Activated CD4-positive, alpha-beta T cell treated with anti-CD3 and anti-CD28 coated beads, Interleukin-2, amount 50 U/mL, for 1 hour (primary cell): ENCODE results near the gene VEZF1.

Experiments used
- DNase-seq: peaks from one replicate; pipeline ENCODE4 v3.0.0-alpha.2; 2020

Gene VEZF1

DNA sequence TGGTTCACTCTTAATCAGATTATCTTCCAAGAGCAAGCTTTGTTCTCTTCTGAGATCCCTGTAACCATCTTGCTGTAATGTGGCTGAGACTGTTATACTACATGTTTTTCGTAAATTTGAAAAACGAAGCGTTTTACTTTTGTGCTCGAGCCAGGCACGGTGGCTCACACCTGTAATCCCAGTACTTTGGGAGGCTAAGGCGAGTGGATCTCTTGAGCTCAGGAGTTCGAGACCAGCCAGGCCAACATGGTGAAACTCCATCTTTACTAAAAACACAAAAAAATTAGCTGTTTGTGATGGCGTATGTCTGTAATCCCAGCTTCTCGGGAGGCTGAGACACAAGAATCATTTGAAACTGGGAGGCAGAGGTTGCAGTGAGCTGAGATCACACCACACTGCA lies 40.7 kb downstream of the VEZF1 start:
- no peak for DNase-seq

DNA sequence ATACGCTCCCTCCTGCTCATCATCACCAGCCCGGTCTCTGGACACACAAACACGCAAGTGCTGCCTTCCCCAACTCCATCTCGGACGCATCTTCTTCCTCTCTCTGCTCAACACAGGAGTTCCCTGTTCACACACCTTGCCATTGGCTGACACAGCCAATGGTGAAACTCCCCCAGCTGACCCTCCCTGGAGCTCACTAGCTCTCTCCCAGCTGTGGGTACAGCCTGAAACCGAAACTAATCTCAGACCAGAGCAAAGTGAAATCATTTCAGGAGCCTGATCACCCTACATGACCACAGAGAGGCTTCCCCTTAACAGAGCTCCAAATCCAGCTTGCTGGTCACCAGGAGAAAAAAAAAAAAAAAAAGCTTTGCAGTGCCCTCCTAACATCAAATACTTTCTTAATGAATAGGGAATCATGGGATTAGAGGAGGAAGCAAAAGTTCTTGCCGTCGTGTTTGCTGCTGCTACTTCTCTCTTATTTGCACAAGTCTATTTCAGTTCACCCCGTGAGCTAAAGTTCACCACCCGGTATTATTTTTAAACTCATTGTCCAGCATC lies 41.2 kb downstream of the VEZF1 start:
- peak; percentile 4 for DNase-seq

GRCh38 chr17:57945996-57946797 lies 41.9 kb downstream of the VEZF1 start:
- DNase-seq = no peak

- DNase-seq = no peak
Measured at GRCh38 chr17:57944908-57945307, 43.1 kb downstream of the VEZF1 start.

DNA sequence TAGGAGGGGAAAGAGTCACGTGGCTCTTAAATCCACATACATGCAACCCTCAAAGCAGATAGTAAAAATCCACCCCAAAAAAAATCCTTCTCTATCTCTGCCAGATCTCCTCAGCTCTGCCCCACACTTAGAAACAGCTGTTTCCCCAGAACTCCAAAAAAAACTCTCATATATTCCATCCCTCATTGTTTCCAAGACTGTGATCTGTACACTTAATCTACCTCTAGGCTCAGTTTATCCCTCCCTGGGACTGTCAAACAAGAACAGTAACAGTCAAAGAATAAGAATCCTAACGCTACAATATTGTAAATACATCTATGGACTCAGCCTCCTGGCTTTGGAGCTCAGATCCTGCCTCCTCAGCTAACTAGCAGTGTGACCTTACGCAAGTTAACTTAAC lies 44.4 kb downstream of the VEZF1 start:
- no peak for DNase-seq

GRCh38 chr17:57943140-57943539 lies 44.9 kb downstream of the VEZF1 start:
- DNase-seq = no peak

- no peak for DNase-seq
Measured at GRCh38 chr17:57941384-57942370, 46.4 kb downstream of the VEZF1 start.

DNA sequence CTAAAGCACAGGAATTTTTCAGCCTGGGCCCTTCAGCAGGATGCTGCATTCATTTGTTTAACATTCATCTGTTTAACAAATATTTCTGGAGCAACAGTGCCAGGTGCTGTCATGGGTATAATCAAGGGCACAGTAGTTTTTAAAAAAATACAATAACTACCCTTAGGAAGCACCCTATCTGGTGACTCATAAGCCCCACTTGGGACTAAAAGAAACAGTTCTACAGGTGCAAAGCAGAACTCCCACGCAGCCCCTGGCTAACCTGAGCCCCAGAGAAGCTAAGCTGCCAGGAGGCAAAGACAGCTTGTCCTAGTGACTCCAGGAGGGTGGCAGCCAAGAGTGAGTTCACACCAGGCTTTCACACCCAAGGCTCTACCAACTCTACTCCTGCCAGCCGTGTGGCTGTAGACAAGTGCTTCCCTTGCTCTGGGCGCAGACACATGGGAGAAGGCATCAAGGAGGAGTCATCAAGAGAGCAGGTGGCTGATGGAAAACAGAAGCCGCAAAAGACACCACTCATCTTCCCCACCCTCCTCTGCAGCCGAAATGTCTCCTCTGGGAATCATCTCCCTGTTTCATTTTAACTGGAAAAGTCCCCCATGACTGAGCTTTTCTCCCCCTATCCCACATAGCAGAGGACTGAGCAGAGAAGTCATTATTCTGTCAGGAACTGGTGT lies 47.3 kb downstream of the VEZF1 start:
- DNase-seq = no peak

- DNase-seq = no peak
Measured at GRCh38 chr17:57940231-57940630, 47.8 kb downstream of the VEZF1 start.

DNA sequence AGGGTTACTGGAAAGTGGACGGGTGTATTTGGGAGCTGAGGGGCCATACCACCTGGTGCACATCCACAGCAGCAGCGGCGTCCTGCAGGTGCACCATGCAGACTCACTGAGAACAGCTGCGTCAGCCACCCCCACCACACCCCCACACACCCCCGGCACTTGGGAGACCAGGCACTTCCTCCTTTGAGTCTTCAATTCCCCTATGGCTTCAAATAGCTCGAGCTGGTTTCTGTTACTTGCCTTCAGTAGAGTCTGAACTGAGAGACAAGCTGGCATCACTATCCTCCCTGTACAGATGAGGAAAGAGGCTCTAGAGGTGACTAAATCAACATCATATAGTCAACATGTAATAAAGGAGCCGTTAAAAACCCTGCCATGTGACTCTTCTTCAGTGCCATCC lies 48.3 kb downstream of the VEZF1 start:
- DNase-seq = no peak

DNA sequence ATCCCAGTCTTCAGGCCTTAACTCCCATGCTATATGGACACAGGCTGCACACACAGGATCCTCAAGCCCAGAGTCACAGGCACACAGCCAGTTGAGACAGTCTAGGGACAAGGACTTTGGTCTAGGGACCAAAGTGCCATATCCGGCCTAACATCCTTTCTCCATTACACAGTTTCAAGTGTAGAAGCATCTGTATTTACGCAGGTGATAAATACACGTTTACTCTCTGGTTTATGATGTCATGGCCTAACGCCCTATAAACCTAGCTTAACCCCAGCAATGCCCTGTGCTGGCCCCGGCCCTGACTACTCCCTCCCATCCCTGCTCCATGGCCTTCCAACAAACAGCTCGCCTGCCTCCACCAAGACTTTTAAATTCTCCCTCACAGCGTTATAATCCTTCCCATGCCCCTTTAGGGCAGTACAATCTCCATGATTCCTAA lies 50.0 kb downstream of the VEZF1 start:
- DNase-seq = no peak

DNA sequence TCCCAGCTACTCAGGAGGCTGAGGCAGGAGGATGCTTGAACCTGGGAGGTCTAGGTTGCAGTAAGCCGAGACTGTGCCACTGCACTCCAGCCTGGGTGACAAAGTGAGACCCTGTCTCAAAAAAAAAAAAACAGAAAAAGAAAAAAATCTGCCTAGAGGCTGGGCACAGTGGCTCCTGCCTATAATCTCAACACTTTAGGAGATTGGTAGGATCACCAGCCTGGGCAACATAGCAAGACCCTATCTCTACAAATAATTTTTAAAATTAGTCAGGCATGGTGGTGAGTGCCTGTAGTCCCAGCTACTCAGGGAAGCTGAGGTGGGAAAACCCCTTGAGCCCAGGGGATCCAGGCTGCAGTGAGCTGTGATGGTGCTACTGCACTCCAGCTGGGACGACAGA lies 50.6 kb downstream of the VEZF1 start:
- no peak for DNase-seq

- DNase-seq = no peak
Measured at GRCh38 chr17:57935833-57936807, 51.9 kb downstream of the VEZF1 start.

GRCh38 chr17:57931488-57932137 lies 56.4 kb downstream of the VEZF1 start:
- no peak for DNase-seq

- no peak for DNase-seq
Measured at GRCh38 chr17:57930239-57930638, 57.8 kb downstream of the VEZF1 start.

DNA sequence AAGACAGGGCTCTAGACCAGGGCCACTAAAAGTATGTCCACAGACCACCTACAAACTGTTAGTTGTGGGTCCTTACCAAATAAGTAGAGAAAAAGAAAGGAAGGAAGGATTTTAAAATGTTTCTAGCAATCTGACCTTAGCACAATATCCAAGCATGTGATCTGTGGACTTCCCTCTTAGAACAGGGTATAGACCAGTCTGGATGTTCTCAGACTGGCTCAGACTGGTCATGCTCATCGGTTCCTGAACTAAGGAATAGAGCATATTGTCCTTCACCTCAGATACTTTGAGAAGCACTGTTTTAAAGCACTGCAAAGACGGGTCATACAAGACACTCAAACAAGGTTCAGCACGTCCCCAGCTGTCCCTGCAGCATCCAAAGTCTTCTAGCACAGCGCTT lies 58.7 kb downstream of the VEZF1 start:
- DNase-seq = no peak

DNA sequence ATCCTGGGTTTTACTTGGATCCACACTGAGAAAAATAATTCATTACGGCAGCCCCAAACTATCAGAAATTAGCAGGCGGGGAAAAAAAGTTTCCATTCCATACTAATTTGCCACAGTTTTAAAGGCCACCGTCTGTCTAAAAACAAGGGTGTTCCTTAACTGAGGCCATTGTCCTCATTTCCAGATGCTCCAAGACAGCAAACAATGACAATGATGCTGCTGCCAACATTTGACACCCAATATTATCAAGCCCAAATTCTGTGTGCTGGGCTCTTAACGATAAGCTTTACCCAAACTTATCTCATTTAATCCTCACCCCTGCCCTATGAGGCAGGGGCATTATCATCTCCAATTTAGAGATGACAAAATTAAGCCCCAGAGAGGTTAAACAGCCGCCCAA lies 59.1 kb downstream of the VEZF1 start:
- no peak for DNase-seq

- no peak for DNase-seq
Measured at GRCh38 chr17:57927048-57927723, 60.9 kb downstream of the VEZF1 start.

DNA sequence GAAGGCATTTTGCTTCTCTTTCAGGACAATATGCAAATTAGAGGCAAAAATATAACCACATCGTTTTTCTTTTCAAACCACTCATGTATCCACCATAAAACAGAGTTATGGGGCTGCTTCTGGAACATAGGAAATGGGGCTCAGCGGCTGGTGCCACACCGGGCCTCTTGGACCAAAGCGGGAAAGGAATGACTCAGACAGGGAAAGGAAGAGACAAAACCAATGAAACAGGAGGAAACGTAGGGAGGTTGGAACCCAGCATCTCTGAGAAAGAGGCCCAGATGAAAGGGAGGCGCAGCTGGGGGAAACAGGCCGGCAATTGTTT lies 61.4 kb downstream of the VEZF1 start:
- no peak for DNase-seq

DNA sequence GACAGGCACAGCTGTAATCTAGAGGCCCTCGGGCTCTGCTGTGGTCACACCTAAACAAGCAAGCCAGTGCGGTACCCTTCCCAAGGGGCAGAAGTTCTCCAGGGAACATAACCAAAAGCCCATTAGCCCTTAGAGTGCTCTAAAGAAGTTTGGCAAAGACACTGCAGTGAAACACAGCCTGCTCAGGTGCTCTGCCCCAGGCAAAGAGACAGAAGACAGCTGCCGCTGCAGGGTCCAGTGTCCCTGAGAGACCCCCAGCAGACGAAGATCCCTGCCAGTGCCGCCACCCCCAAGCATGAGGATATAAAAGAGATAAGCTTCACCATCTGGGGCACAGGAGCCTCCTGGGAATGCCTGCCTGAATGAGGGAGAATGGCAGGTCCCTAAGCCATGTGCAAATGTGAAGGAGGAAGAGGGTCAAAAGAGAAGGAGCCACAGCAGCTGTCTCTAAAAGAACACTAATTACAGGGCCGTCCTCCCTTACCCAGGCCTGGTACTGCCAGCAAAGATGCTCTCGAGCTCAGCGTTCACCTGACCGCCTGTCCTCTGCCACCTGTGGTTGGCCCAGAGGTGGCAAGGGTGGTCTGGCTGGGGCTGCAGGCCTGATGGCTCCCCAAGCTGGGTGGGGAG lies 62.6 kb downstream of the VEZF1 start:
- no peak for DNase-seq
